Cardiac muscle cell (in vitro differentiated cells and primary cell): Measurements from ENCODE around the gene CDA. TPM values are rescaled to one million over a fixed set of nuclear protein-coding genes. Genes with fewer than 3 reads are reported as not detected.

ENCODE experiments used
- DNase-seq, 2 donors: peaks; one replicate each; pipeline versions ENCODE4 v3.0.0 to v3.0.0-alpha.2; 2010 to 2017; ENCODE audit warnings: low read depth in 1 of 2, low spot score in 1 of 2
- H3K27ac ChIP-seq: fragments of 200-600 bp; sonication (generic); 2 replicates; pipeline ENCODE4 v1.5.1; 2016
- H3K27me3 ChIP-seq: fragments of 200-600 bp; sonication (generic); 2 replicates; pipeline ENCODE4 v1.6.0; 2016; ENCODE audit warnings: control low read depth
- H3K36me3 ChIP-seq: fragments of 200-600 bp; sonication (generic); 2 replicates; pipeline ENCODE4 v1.5.1; 2016; ENCODE audit warnings: control low read depth
- H3K4me1 ChIP-seq: fragments of 200-600 bp; sonication (generic); 2 replicates; pipeline ENCODE4 v1.8.1; 2017; ENCODE audit warnings: low read depth, mild to moderate bottlenecking, mixed run types
- H3K4me3 ChIP-seq: fragments of 200-600 bp; sonication (generic); 2 replicates; pipeline ENCODE4 v1.5.1; 2016; ENCODE audit warnings: mild to moderate bottlenecking
- H3K9me3 ChIP-seq: fragments of 200-600 bp; sonication (generic); 2 replicates; pipeline ENCODE4 v1.5.1; 2017; ENCODE audit warnings: low read depth, mild to moderate bottlenecking, control low read depth
- CTCF ChIP-seq: IDR thresholded peaks from 2 replicates; pipeline ENCODE4 v1.5.1; 2012; ENCODE audit warnings: low read depth, mild to moderate bottlenecking, low read length
- polyA plus RNA-seq: library from polyadenylated mRNA; unstranded; fragments of >200 nt; fragmentation: Nextera tagmentation; extraction: Ambion mirVana; gene quantifications from 2 replicates; pipeline ENCODE4 v1.2.1, GENCODE V29; 2016
- total RNA-seq: library from RNA; depleted of rRNA; stranded (reverse); fragments of >200 nt; gene quantifications from 2 replicates; pipeline ENCODE4 v1.2.3, GENCODE V29; 2016

The CDA gene
- total and polyA plus RNA-seq, 2 experiments from 2014 or later = not detected

- peaks cover 7% of the 10 kb centered on the region for H3K4me1 ChIP-seq
- TF ChIP-seq CTCF = no peak
- H3K36me3 ChIP-seq = no peaks in the 10 kb centered on the region
- no peaks in the 10 kb centered on the region for H3K9me3 ChIP-seq
- H3K4me3 ChIP-seq = no peak overlapping the region
- H3K27ac ChIP-seq = no peak overlapping the region
- DNase-seq = no peak
- no peaks in the 10 kb centered on the region for H3K27me3 ChIP-seq
Measured at GRCh38 chr1:20587661-20588053, 1.2 kb upstream of the CDA start.

GRCh38 chr1:20589331-20590278, 708 bp downstream of the CDA start:
- Histone ChIP-seq H3K9me3 (no peaks in the 10 kb centered on the region), H3K4me3 (no peak overlapping the region), H3K27me3 (no peaks in the 10 kb centered on the region), H3K4me1 (peaks cover 7% of the 10 kb centered on the region), H3K36me3 (no peaks in the 10 kb centered on the region), H3K27ac (no peak overlapping the region)
- peak; percentile 27 to 64 for DNase-seq
- TF ChIP-seq CTCF = no peak

- Histone ChIP-seq H3K27me3 (no peaks in the 10 kb centered on the region), H3K27ac (no peak overlapping the region), H3K9me3 (no peaks in the 10 kb centered on the region), H3K36me3 (no peaks in the 10 kb centered on the region), H3K4me3 (no peak overlapping the region), H3K4me1 (peaks cover 7% of the 10 kb centered on the region)
- peak in 1 of 2 donors; percentile 54 for DNase-seq
- no peak for TF ChIP-seq CTCF
Measured at GRCh38 chr1:20590306-20590777, 1.4 kb downstream of the CDA start.

GRCh38 chr1:20593756-20594155, 4.9 kb downstream of the CDA start:
- H3K4me1 ChIP-seq = peaks cover 7% of the 10 kb centered on the region
- DNase-seq = no peak
- no peaks in the 10 kb centered on the region for H3K27me3 ChIP-seq
- no peaks in the 10 kb centered on the region for H3K9me3 ChIP-seq
- no peak for TF ChIP-seq CTCF
- no peak overlapping the region for H3K4me3 ChIP-seq
- H3K36me3 ChIP-seq = no peaks in the 10 kb centered on the region
- no peak overlapping the region for H3K27ac ChIP-seq

GRCh38 chr1:20594746-20595145, 5.8 kb downstream of the CDA start:
- TF ChIP-seq CTCF = no peak
- Histone ChIP-seq H3K27ac (no peak overlapping the region), H3K36me3 (no peaks in the 10 kb centered on the region), H3K27me3 (no peaks in the 10 kb centered on the region), H3K9me3 (no peaks in the 10 kb centered on the region), H3K4me3 (no peak overlapping the region), H3K4me1 (peaks cover 7% of the 10 kb centered on the region)
- no peak for DNase-seq
